Keratinocyte (primary cell): ENCODE data around the gene FAM186B. TPM values are rescaled to one million over a fixed set of nuclear protein-coding genes. Genes with fewer than 3 reads are reported as not detected.
"Not testable (repeated sequence)": the region's sequence is repeated elsewhere in the genome, so short reads cannot be mapped to it uniquely, and the experiment has no call there.

ENCODE experiments used
- DNase-seq: peaks from one replicate; pipeline ENCODE4 v3.0.0-alpha.2; 2011; ENCODE audit warnings: low read depth, missing footprints, low spot score
- FAIRE-seq: peaks from 2 replicates; lab custom pipeline; 2011; peaks lifted over from hg19 to GRCh38; lab: Jason Lieb, UNC
- H2AFZ ChIP-seq: 2 replicates; pipeline ENCODE4 v1.6.0; 2012; ENCODE audit warnings: low read length, control low read depth, inconsistent platforms; ENCODE audit not compliant: control insufficient read depth
- H3K27ac ChIP-seq: 2 replicates; pipeline ENCODE4 v1.5.1; 2011; ENCODE audit warnings: low read length; ENCODE audit not compliant: control insufficient read depth, insufficient read depth
- H3K27me3 ChIP-seq: 3 replicates; pipeline ENCODE4 v1.6.0; 2011; ENCODE audit warnings: low read length; ENCODE audit not compliant: control insufficient read depth, insufficient read depth; ENCODE audit errors: extremely low read depth
- H3K36me3 ChIP-seq, 2 experiments: 2 replicates in 1 of 2; 3 replicates in 1 of 2; pipeline ENCODE4 v1.5.1; 2011; ENCODE audit warnings: low read length in 2 of 2, mild to moderate bottlenecking in 1 of 2; ENCODE audit not compliant: control insufficient read depth in 2 of 2, insufficient read depth in 2 of 2; ENCODE audit errors: extremely low read depth in 1 of 2
- H3K4me1 ChIP-seq: 3 replicates; pipeline ENCODE4 v1.5.1; 2011; ENCODE audit warnings: low read length; ENCODE audit not compliant: control insufficient read depth, insufficient read depth; ENCODE audit errors: extremely low read depth
- H3K4me2 ChIP-seq: 3 replicates; pipeline ENCODE4 v1.6.0; 2011; ENCODE audit warnings: low read depth, low read length; ENCODE audit not compliant: control insufficient read depth, insufficient read depth; ENCODE audit errors: extremely low read depth
- H3K4me3 ChIP-seq, 3 experiments: fragments of 200-600 bp in 1 of 3; sonication (generic) in 1 of 3; 2 replicates in 2 of 3; 3 replicates in 1 of 3; pipeline ENCODE4 v1.5.1; 2011 to 2016; ENCODE audit warnings: low read length in 3 of 3, mild to moderate bottlenecking in 3 of 3, control low read depth in 2 of 3, inconsistent platforms in 1 of 3, low read depth in 1 of 3, mixed read lengths in 1 of 3, mixed run types in 1 of 3, moderate library complexity in 1 of 3; ENCODE audit not compliant: control insufficient read depth in 2 of 3, insufficient read depth in 2 of 3; ENCODE audit errors: extremely low read depth in 1 of 3
- H3K79me2 ChIP-seq: 2 replicates; pipeline ENCODE4 v1.6.0; 2012; ENCODE audit warnings: low read length; ENCODE audit not compliant: control insufficient read depth, insufficient read depth
- H3K9ac ChIP-seq: 3 replicates; pipeline ENCODE4 v1.6.0; 2011; ENCODE audit warnings: low read length; ENCODE audit not compliant: control insufficient read depth, insufficient read depth; ENCODE audit errors: extremely low read depth
- H3K9me1 ChIP-seq: 3 replicates; pipeline ENCODE4 v1.6.0; 2011; ENCODE audit warnings: low read length; ENCODE audit not compliant: control insufficient read depth, insufficient read depth; ENCODE audit errors: extremely low read depth
- H3K9me3 ChIP-seq: 2 replicates; pipeline ENCODE4 v1.5.1; 2012; ENCODE audit warnings: low read depth, low read length; ENCODE audit not compliant: control insufficient read depth
- H4K20me1 ChIP-seq: 3 replicates; pipeline ENCODE4 v1.6.0; 2011; ENCODE audit warnings: low read length; ENCODE audit not compliant: control insufficient read depth, insufficient read depth; ENCODE audit errors: extremely low read depth
- EZH2 ChIP-seq: IDR thresholded peaks from one replicate; pipeline ENCODE4 v1.6.1; 2012; ENCODE audit warnings: inconsistent platforms, mild to moderate bottlenecking, low read length, moderate library complexity
- dilution Hi-C: fragments of 300-500 bp; cut with MboI; formaldehyde crosslinking; loops from one replicate; pipeline ENCODE4 v1.7.0; 2020; ENCODE audit warnings: low sequenced_read_pairs; ENCODE audit not compliant: extremely low pct_ligation_motif_present
- polyA plus RNA-seq, 5 experiments: library from polyadenylated mRNA; depleted of rRNA in 3 of 5; stranded (reverse) in 3 of 5; stranded (forward) in 1 of 5; unstranded in 1 of 5; fragments of >200 nt; gene quantifications; 1 replicate in 1 of 5; 2 replicates in 3 of 5; 3 replicates in 1 of 5; pipeline versions ENCODE4 v1.2.1 to v1.2.3, GENCODE V29; 2011 to 2012; ENCODE audit warnings: missing spikeins in 2 of 5, low read depth in 1 of 5, low replicate concordance in 1 of 5
- TF ChIP-seq, protein P1 (sequence below), 3 experiments: IDR thresholded peaks in 1 of 3; conservative IDR thresholded peaks in 1 of 3; optimal IDR thresholded peaks in 1 of 3; 2 replicates in 2 of 3; 3 replicates in 1 of 3; pipeline versions ENCODE3 to v1.5.1; 2011; ENCODE audit warnings: low read length in 3 of 3, mild to moderate bottlenecking in 3 of 3, moderate library complexity in 2 of 3, control low read depth in 1 of 3, inconsistent platforms in 1 of 3; ENCODE audit not compliant: insufficient read depth in 2 of 3; ENCODE audit errors: extremely low read depth in 1 of 3

FAM186B gene
- polyA plus RNA-seq, 1 donor (not counting 4 experiments of a cell fraction or from before 2014, with no cell fraction given): 0.13 TPM

GRCh38 chr12:49612210-49612609 lies 6.8 kb upstream of the FAM186B start:
- FAIRE-seq: no peak
- H4K20me1 ChIP-seq: no peaks in the 10 kb centered on the region
- H3K27ac ChIP-seq: no peak overlapping the region
- no peak overlapping the region for H3K9ac ChIP-seq
- H3K79me2 ChIP-seq: no peaks in the 10 kb centered on the region
- no peaks in the 10 kb centered on the region for H3K27me3 ChIP-seq
- TF ChIP-seq EZH2: no peak
- TF ChIP-seq, protein P1, sequence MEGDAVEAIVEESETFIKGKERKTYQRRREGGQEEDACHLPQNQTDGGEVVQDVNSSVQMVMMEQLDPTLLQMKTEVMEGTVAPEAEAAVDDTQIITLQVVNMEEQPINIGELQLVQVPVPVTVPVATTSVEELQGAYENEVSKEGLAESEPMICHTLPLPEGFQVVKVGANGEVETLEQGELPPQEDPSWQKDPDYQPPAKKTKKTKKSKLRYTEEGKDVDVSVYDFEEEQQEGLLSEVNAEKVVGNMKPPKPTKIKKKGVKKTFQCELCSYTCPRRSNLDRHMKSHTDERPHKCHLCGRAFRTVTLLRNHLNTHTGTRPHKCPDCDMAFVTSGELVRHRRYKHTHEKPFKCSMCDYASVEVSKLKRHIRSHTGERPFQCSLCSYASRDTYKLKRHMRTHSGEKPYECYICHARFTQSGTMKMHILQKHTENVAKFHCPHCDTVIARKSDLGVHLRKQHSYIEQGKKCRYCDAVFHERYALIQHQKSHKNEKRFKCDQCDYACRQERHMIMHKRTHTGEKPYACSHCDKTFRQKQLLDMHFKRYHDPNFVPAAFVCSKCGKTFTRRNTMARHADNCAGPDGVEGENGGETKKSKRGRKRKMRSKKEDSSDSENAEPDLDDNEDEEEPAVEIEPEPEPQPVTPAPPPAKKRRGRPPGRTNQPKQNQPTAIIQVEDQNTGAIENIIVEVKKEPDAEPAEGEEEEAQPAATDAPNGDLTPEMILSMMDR (optimal IDR thresholded peaks at IDR 0.05 in 1 of 3, IDR thresholded peaks at IDR 0.05 in 1 of 3, conservative IDR thresholded peaks at IDR 0.05 in 1 of 3; ENCODE audit: extremely low read depth in 1 of 3, insufficient read depth in 2 of 3, low read length in 3 of 3): no peak
- DNase-seq: no peak
- H3K36me3 ChIP-seq: no peaks in the 10 kb centered on the region
- H3K9me3 ChIP-seq: no peaks in the 10 kb centered on the region
- no peak overlapping the region for H3K4me3 ChIP-seq
- peaks cover 8% of the 10 kb centered on the region for H3K4me1 ChIP-seq
- dilution Hi-C loops: no loop called here
- no peaks in the 10 kb centered on the region for H3K9me1 ChIP-seq
- H2AFZ ChIP-seq: no peak overlapping the region
- H3K4me2 ChIP-seq: no peak overlapping the region

DNA sequence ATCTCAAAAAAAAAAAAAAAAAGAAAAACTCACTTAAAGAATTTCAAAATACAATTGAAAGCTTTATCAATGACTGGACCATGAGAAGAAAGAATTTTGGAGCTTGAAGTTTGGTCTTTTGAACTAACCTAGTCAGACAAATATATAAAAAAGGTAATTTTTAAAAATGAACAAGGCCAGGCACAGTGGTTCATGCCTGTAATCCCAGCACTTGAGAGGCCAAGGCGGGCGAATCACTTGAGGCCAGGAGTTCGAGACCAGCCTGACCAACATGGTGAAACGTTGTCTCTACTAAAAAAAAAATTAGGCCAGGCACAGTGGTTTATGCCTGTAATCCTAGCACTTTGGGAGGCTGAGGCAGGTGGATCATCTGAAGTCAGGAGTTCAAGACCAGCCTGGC lies 5.3 kb upstream of the FAM186B start:
- H3K9me3 ChIP-seq, H3K4me1 ChIP-seq, DNase-seq, H3K79me2 ChIP-seq, H3K27me3 ChIP-seq, H3K9ac ChIP-seq, dilution Hi-C loops, H3K4me3 ChIP-seq, H3K27ac ChIP-seq, H3K36me3 ChIP-seq, H4K20me1 ChIP-seq, H3K4me2 ChIP-seq, FAIRE-seq, H2AFZ ChIP-seq, H3K9me1 ChIP-seq: not testable (repeated sequence)

DNA sequence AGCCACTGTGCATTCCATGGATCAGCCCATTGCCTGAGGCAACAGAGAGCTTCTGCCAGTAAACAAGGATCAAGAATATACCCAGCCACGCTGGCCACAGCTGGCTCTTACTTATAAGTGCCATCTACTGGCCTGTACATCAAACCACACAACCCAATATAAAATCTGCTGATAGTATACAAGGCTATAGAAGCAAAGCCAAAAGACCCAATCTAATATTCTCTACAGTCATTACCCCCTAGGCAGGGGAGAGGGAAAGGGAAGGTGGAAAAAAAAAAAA lies 4.4 kb upstream of the FAM186B start:
- dilution Hi-C loops: no loop called here
- H3K79me2 ChIP-seq: no peaks in the 10 kb centered on the region
- H3K27ac ChIP-seq: no peak overlapping the region
- H3K36me3 ChIP-seq: no peaks in the 10 kb centered on the region
- H3K9me3 ChIP-seq: no peaks in the 10 kb centered on the region
- H3K4me2 ChIP-seq: peak overlapping the region; percentile 17
- H4K20me1 ChIP-seq: no peaks in the 10 kb centered on the region
- FAIRE-seq (peak; percentile 58), DNase-seq (no peak)
- H2AFZ ChIP-seq: no peak overlapping the region
- TF ChIP-seq, protein P1 (optimal IDR thresholded peaks at IDR 0.05 in 1 of 3, IDR thresholded peaks at IDR 0.05 in 1 of 3, conservative IDR thresholded peaks at IDR 0.05 in 1 of 3; ENCODE audit: extremely low read depth in 1 of 3, insufficient read depth in 2 of 3, low read length in 3 of 3): peak; percentile 25 to 49 (median 36)
- TF ChIP-seq EZH2: no peak
- no peak overlapping the region for H3K4me3 ChIP-seq
- H3K4me1 ChIP-seq: peaks cover 8% of the 10 kb centered on the region
- no peaks in the 10 kb centered on the region for H3K9me1 ChIP-seq
- H3K9ac ChIP-seq: no peak overlapping the region
- no peaks in the 10 kb centered on the region for H3K27me3 ChIP-seq
